ENCODE data around the gene PRKCE. TPM values are rescaled to one million over a fixed set of nuclear protein-coding genes. Genes with fewer than 3 reads are reported as not detected.

The PRKCE gene
- total RNA-seq, 2 donors from 2014 or later: 6.3 to 30.1 TPM

DNA sequence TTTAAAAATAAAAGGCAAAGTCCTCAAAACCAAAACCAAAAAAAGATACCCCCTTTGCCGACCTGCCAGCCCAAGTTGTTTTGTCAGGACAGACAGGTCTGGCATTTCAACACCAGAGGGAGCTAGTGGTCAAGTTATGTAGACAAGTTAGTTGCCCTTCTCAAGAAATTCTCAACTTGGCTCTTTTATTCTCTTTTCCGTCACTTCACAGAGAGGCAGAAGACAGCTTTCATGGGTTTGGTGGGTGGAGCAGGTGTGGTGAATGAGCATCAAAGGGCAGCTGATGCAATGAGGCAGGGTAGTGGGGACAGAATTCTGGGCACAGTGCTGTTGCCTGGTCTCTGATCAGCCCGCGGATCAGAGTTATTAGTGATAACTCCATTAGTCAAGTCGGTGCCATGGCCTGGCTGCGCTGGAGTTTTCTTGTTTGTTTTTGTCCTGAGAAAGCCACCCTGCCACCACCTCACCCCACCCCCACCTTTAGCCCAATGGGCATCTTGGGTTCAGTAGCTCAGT is 342.1 kb downstream of the PRKCE start:
- no peaks in the 10 kb centered on the region for H3K36me3 Mint-ChIP-seq
- no peak overlapping the region for H3K4me3 Mint-ChIP-seq
- ATAC-seq (no peak), DNase-seq (ENCODE audit: low spot score) (no peak)
- no peaks in the 10 kb centered on the region for H3K9me3 Mint-ChIP-seq
- H3K4me1 Mint-ChIP-seq (ENCODE audit: low read depth in 2 of 2): peaks cover 3 to 5% of the 10 kb centered on the region in 2 donors
- H3K27ac Mint-ChIP-seq: no peak overlapping the region
- no peaks in the 10 kb centered on the region for H3K27me3 Mint-ChIP-seq

DNA sequence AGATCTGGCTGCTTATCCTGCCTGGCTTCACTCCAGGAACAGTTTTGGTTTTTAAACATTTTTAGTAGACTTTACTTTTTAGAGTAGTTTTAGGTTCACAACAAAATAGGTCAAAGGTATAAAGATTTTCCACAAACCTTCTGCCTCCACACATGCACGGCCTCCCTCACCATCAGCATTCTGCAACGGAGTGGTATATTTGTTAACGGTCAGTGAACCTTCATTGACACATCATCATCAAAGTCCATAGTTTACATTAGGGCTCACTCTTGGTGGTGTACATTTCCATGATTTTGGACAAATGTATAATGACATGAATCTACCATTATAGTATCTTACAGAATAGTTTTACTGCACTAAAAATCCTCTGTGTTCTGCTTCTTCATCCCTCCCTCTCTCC is 342.6 kb downstream of the PRKCE start:
- no peak overlapping the region for H3K27ac Mint-ChIP-seq
- no peaks in the 10 kb centered on the region for H3K27me3 Mint-ChIP-seq
- no peaks in the 10 kb centered on the region for H3K9me3 Mint-ChIP-seq
- ATAC-seq: no peak
- no peaks in the 10 kb centered on the region for H3K36me3 Mint-ChIP-seq
- H3K4me1 Mint-ChIP-seq (ENCODE audit: low read depth in 2 of 2): peaks cover 3 to 5% of the 10 kb centered on the region in 2 donors
- H3K4me3 Mint-ChIP-seq: no peak overlapping the region
- DNase-seq (ENCODE audit: low spot score): no peak

DNA sequence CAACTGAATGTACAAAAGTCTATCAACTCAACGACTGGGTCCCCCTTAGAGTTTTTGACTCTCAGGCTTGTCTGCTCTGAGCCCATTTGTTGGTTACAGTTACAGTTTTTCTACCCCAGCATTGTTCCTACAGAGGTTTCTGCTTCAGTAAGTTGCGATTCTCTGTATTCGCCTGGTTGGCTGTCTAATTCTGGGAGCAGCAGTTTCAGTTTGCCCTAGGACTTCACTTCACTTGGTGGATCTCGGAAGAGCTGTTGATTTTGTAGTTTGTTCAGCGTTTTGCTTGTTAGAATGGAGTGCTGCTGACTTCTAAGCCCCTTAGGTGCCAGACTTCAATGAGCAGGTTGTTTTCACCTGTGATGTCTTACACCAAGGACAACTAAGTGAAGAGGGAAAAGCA is 349.2 kb downstream of the PRKCE start:
- ATAC-seq (no peak), DNase-seq (ENCODE audit: low spot score) (no peak)
- Mint-ChIP-seq H3K4me3 (no peak overlapping the region), H3K27ac (no peak overlapping the region), H3K9me3 (no peaks in the 10 kb centered on the region), H3K36me3 (peaks cover 18% of the 10 kb centered on the region), H3K27me3 (peaks cover 4 to 5% of the 10 kb centered on the region in 2 donors), H3K4me1 (ENCODE audit: low read depth in 2 of 2) (peaks cover 0 to 5% of the 10 kb centered on the region in 2 donors)

GRCh38 chr2:46001290-46001689 is 349.8 kb downstream of the PRKCE start:
- DNase-seq (ENCODE audit: low spot score) (no peak), ATAC-seq (no peak)
- Mint-ChIP-seq H3K4me1 (ENCODE audit: low read depth in 2 of 2) (peaks cover 0 to 5% of the 10 kb centered on the region in 2 donors), H3K27ac (no peak overlapping the region), H3K9me3 (no peaks in the 10 kb centered on the region), H3K36me3 (peaks cover 18% of the 10 kb centered on the region), H3K4me3 (no peak overlapping the region), H3K27me3 (peaks cover 4 to 5% of the 10 kb centered on the region in 2 donors)

DNA sequence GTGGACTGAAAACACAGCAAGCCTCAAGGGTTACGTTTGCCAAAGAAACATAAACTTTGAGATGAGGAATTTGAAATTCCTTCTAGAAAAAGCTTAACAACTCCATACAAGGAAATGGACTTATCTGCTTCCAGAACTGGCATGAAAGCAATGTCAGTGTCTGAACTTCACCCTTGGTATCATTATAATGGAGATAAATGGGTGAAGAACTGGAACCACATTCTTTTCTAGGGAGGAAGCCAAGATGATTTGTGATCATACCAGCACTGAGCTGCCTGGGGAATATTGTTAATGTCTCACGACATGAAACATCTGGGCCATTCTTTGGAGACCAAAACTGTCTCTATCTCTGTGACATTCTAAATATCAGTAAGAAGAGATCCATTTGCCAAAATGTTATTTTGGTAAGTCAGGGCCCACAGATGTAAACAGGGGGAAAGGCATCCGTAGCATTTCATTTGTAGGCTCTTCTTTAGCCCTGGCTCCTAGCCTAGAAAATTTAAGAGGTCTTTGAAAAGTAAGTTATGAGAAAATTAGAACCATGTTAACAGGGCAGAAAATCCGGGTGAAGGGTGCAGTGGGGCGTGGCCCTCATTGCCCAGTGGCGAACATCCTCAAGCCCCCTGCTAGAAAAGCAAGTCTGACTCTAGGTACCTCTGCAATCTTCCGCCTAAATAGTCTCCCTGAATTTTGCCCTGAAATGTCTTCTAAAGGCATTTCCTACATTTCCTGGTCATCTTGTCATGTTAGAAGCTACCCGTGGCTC is 350.4 kb downstream of the PRKCE start:
- Mint-ChIP-seq H3K4me1 (ENCODE audit: low read depth in 2 of 2) (peaks cover 0 to 5% of the 10 kb centered on the region in 2 donors), H3K4me3 (no peak overlapping the region), H3K27me3 (peaks cover 4 to 5% of the 10 kb centered on the region in 2 donors), H3K27ac (no peak overlapping the region), H3K36me3 (peaks cover 18% of the 10 kb centered on the region), H3K9me3 (no peaks in the 10 kb centered on the region)
- DNase-seq (ENCODE audit: low spot score): no peak
- no peak for ATAC-seq

GRCh38 chr2:46002507-46002883 is 351.0 kb downstream of the PRKCE start:
- H3K4me3 Mint-ChIP-seq: no peak overlapping the region
- H3K36me3 Mint-ChIP-seq: peaks cover 18% of the 10 kb centered on the region
- peaks cover 4 to 5% of the 10 kb centered on the region in 2 donors for H3K27me3 Mint-ChIP-seq
- DNase-seq (ENCODE audit: low spot score) (no peak), ATAC-seq (no peak)
- no peaks in the 10 kb centered on the region for H3K9me3 Mint-ChIP-seq
- H3K27ac Mint-ChIP-seq: no peak overlapping the region
- peaks cover 0 to 5% of the 10 kb centered on the region in 2 donors for H3K4me1 Mint-ChIP-seq (ENCODE audit: low read depth in 2 of 2)

DNA sequence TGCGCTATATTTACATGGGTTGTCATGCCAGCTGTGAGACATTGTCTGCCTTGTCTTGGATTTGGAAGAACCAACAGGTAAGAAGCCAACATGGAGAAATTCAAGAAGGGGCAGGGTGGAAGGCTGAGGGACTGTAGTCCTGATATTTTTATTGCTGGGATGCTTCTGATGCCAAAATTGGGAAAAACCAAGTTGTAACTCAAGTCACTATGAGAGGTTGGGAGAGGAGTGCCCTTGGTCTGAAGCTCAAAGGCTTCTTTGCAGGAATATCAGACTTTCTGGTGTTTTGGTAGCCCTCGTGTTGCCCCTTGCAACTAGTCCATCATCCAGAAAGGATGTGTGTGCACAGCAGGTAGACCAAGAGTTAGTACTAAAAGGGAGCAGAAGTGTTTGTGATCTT is 351.5 kb downstream of the PRKCE start:
- ATAC-seq (no peak), DNase-seq (ENCODE audit: low spot score) (no peak)
- H3K4me3 Mint-ChIP-seq: no peak overlapping the region
- no peaks in the 10 kb centered on the region for H3K9me3 Mint-ChIP-seq
- no peak overlapping the region for H3K27ac Mint-ChIP-seq
- H3K27me3 Mint-ChIP-seq: peaks cover 4 to 5% of the 10 kb centered on the region in 2 donors
- H3K36me3 Mint-ChIP-seq: peaks cover 18% of the 10 kb centered on the region
- H3K4me1 Mint-ChIP-seq (ENCODE audit: low read depth in 2 of 2): peaks cover 0 to 5% of the 10 kb centered on the region in 2 donors

DNA sequence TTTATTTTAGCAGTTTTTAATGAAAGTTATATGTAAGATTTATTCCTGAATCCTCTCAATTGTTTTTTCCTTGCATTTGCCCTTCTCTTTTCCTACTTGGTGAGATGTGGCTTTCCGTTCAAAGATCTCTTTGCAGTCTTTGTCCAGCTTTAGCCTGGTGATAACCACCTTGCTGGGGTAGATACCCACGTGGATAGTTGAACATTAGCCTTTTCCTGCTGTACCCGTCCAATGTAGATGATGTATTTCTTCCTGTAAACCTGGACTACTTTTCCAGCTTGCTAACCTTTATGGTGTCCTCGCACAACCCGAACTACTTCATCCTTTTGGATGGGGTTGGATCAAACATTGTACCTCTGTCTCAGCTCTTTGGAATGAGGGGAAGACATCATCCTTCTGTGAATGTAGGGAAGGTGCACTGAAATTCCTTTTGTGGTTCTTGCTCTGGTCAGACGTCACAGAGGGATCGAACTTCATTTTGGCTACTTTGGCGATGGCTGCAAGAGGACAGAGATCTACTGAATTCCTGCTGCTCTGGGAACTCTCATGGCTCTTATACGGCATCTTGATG is 352.5 kb downstream of the PRKCE start:
- Mint-ChIP-seq H3K4me1 (ENCODE audit: low read depth in 2 of 2) (peaks cover 0 to 5% of the 10 kb centered on the region in 2 donors), H3K27ac (no peak overlapping the region), H3K36me3 (peaks cover 18% of the 10 kb centered on the region), H3K9me3 (no peaks in the 10 kb centered on the region), H3K27me3 (peaks cover 4 to 5% of the 10 kb centered on the region in 2 donors), H3K4me3 (no peak overlapping the region)
- no peak for ATAC-seq
- DNase-seq (ENCODE audit: low spot score): no peak

GRCh38 chr2:46006473-46007025 is 355.1 kb downstream of the PRKCE start:
- H3K27ac Mint-ChIP-seq: no peak overlapping the region
- H3K4me3 Mint-ChIP-seq: no peak overlapping the region
- ATAC-seq: no peak
- no peaks in the 10 kb centered on the region for H3K27me3 Mint-ChIP-seq
- H3K36me3 Mint-ChIP-seq: peaks cover 12% of the 10 kb centered on the region
- DNase-seq (ENCODE audit: low spot score): no peak
- no peaks in the 10 kb centered on the region for H3K4me1 Mint-ChIP-seq (ENCODE audit: low read depth in 2 of 2)
- no peaks in the 10 kb centered on the region for H3K9me3 Mint-ChIP-seq

- H3K9me3 Mint-ChIP-seq: no peaks in the 10 kb centered on the region
- no peak for ATAC-seq
- no peak overlapping the region for H3K4me3 Mint-ChIP-seq
- H3K27ac Mint-ChIP-seq: no peak overlapping the region
- H3K36me3 Mint-ChIP-seq: peaks cover 5% of the 10 kb centered on the region
- no peaks in the 10 kb centered on the region for H3K4me1 Mint-ChIP-seq (ENCODE audit: low read depth in 2 of 2)
- DNase-seq (ENCODE audit: low spot score): no peak
- H3K27me3 Mint-ChIP-seq: no peaks in the 10 kb centered on the region
These were observed 355.9 kb downstream of the PRKCE start for GRCh38 chr2:46007412-46007811.

GRCh38 chr2:46008091-46008870 is 356.8 kb downstream of the PRKCE start:
- Mint-ChIP-seq H3K27ac (no peak overlapping the region), H3K36me3 (no peaks in the 10 kb centered on the region), H3K9me3 (no peaks in the 10 kb centered on the region), H3K4me1 (ENCODE audit: low read depth in 2 of 2) (peaks cover 0 to 4% of the 10 kb centered on the region in 2 donors), H3K4me3 (no peak overlapping the region), H3K27me3 (no peaks in the 10 kb centered on the region)
- DNase-seq (ENCODE audit: low spot score) (no peak), ATAC-seq (no peak)

GRCh38 chr2:46009315-46009714 is 357.8 kb downstream of the PRKCE start:
- no peaks in the 10 kb centered on the region for H3K9me3 Mint-ChIP-seq
- H3K4me1 Mint-ChIP-seq (ENCODE audit: low read depth in 2 of 2): peaks cover 0 to 5% of the 10 kb centered on the region in 2 donors
- no peak for ATAC-seq
- no peaks in the 10 kb centered on the region for H3K36me3 Mint-ChIP-seq
- no peak overlapping the region for H3K4me3 Mint-ChIP-seq
- no peak for DNase-seq (ENCODE audit: low spot score)
- no peak overlapping the region for H3K27ac Mint-ChIP-seq
- no peaks in the 10 kb centered on the region for H3K27me3 Mint-ChIP-seq

DNA sequence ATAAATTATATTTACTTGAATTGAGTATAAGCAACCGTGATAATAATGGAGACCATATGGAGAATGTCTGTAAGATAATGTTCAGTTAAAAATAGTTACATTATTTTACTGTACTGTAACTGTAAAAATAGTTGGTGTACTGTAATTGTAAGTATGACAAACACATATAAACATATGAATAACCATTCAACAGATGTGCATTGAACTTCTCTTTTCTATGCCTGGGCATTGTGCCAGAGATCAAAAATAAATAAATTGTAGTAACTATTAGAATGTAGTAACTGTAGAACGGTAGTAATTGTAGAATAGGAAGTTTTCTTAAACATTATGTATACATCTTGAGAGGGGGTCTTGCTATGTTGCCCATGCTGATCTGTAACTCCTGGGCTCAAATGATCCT is 358.3 kb downstream of the PRKCE start:
- no peaks in the 10 kb centered on the region for H3K9me3 Mint-ChIP-seq
- H3K27ac Mint-ChIP-seq: no peak overlapping the region
- no peaks in the 10 kb centered on the region for H3K27me3 Mint-ChIP-seq
- no peak for ATAC-seq
- no peaks in the 10 kb centered on the region for H3K36me3 Mint-ChIP-seq
- H3K4me3 Mint-ChIP-seq: no peak overlapping the region
- peaks cover 0 to 5% of the 10 kb centered on the region in 2 donors for H3K4me1 Mint-ChIP-seq (ENCODE audit: low read depth in 2 of 2)
- DNase-seq (ENCODE audit: low spot score): no peak
